ENCODE data around the gene TBATA.

TBATA gene

DNA sequence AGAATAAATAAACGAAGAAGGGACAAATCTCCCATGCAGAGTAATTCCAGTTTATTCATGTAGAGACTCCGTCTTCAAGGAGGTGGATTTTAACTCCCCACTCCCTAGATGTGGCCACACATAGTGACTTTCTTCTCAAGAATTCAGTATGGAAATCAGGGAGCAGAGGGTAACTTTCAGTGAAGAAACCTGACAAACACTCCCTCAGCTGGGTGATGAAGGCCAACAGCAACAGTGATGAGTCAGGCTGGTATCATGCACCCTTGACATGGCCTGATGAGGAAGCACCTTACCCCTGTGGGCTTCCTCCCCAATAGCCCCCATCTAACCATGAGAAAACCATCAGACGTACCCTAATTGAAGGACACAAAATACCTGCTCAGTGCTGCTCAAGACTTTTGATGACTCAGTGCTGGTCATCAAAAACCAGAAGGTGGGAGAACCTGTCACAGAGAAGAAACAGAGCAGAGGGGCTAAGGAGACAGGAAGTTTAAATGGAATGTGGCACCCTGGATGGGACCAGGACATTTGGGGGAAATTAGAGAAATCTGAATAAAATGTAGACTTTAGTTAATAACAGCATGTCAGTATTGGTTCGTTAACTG is 62.3 kb downstream of the TBATA start:
- no peak for TF ChIP-seq FOXP2 (optimal IDR thresholded peaks at IDR 0.05; ENCODE audit: borderline replicate concordance, extremely low read depth, extremely low read length, insufficient read depth)

All from PFSK-1 (cell line).